GM19463 (cell line): ENCODE data around the gene TBX6.
"Not testable (repeated sequence)": the region's sequence is repeated elsewhere in the genome, so short reads cannot be mapped to it uniquely, and the experiment has no call there.

Experiments used
- ATAC-seq: cut with Tn5 transposase; IDR thresholded peaks from one replicate; pipeline ENCODE4 v1.9.1; 2021; ENCODE audit warnings: mild to moderate bottlenecking, moderate library complexity; ENCODE audit not compliant: unreplicated experiment

TBX6 gene

GRCh38 chr16:30091474-30092372, at the start of gene TBX6:
TBX6 (minus strand) TSS chr16:30091924; CDS start chr16:30091193, 731 bp downstream.
- ATAC-seq, result peak; percentile 72

- ATAC-seq, result no peak
These were observed 48.1 kb upstream of the TBX6 start for GRCh38 chr16:30139583-30140481.

- no peak for ATAC-seq
These were observed 46.2 kb upstream of the TBX6 start for GRCh38 chr16:30137897-30138296.

- ATAC-seq, result no peak
These were observed 45.4 kb upstream of the TBX6 start for GRCh38 chr16:30136971-30137605.

GRCh38 chr16:30132591-30132990, 40.9 kb upstream of the TBX6 start:
- ATAC-seq, result no peak

- ATAC-seq, result no peak
These were observed 40.2 kb upstream of the TBX6 start for GRCh38 chr16:30131869-30132475.

GRCh38 chr16:30127993-30128392, 36.3 kb upstream of the TBX6 start:
- ATAC-seq, result no peak

GRCh38 chr16:30125690-30126089, 34.0 kb upstream of the TBX6 start:
- ATAC-seq, result not testable (repeated sequence)

- ATAC-seq, result no peak
These were observed 33.3 kb upstream of the TBX6 start for GRCh38 chr16:30124985-30125379.

- ATAC-seq, result no peak
These were observed 31.0 kb upstream of the TBX6 start for GRCh38 chr16:30122604-30123160.

- ATAC-seq, result no peak
These were observed 30.2 kb upstream of the TBX6 start for GRCh38 chr16:30121741-30122571.

GRCh38 chr16:30120340-30121105, 28.8 kb upstream of the TBX6 start:
- no peak for ATAC-seq

- no peak for ATAC-seq
These were observed 27.7 kb upstream of the TBX6 start for GRCh38 chr16:30119428-30119827.

- no peak for ATAC-seq
These were observed 26.0 kb upstream of the TBX6 start for GRCh38 chr16:30117768-30118167.

GRCh38 chr16:30116291-30117207, 24.8 kb upstream of the TBX6 start:
- no peak for ATAC-seq

GRCh38 chr16:30115238-30115637, 23.5 kb upstream of the TBX6 start:
- no peak for ATAC-seq

GRCh38 chr16:30114833-30115232, 23.1 kb upstream of the TBX6 start:
- not testable (repeated sequence) for ATAC-seq

GRCh38 chr16:30114411-30114810, 22.7 kb upstream of the TBX6 start:
- ATAC-seq, result no peak
